Stimulated activated CD8-positive, alpha-beta memory T cell treated with anti-CD3 and anti-CD28 coated beads, Interleukin-12 subunit alpha, Interleukin-12 subunit beta, amount 100 ng/mL, for 24 hours (primary cell): Measurements from ENCODE around the gene UPF2.
A peak's percentile ranks its signal among the peaks of the same experiment; 100 is the strongest.
"Not testable (repeated sequence)": the region's sequence is repeated elsewhere in the genome, so short reads cannot be mapped to it uniquely, and the experiment has no call there.

Source experiments
- DNase-seq: peaks from one replicate; pipeline ENCODE4 v3.0.0-alpha.2; 2020; ENCODE audit errors: extremely low read depth

UPF2 gene

GRCh38 chr10:12036073-12036655 is 6.4 kb downstream of the UPF2 start:
- DNase-seq, result no peak

GRCh38 chr10:12031404-12031803 is 11.2 kb downstream of the UPF2 start:
- no peak for DNase-seq

- no peak for DNase-seq
Observed at GRCh38 chr10:12027539-12027938, 15.1 kb downstream of the UPF2 start.

GRCh38 chr10:12025591-12025990 is 17.0 kb downstream of the UPF2 start:
- no peak for DNase-seq

GRCh38 chr10:12022580-12023257 is 19.9 kb downstream of the UPF2 start:
- DNase-seq, result no peak

GRCh38 chr10:12020574-12020973 is 22.0 kb downstream of the UPF2 start:
- DNase-seq, result no peak

GRCh38 chr10:12019283-12019971 is 23.2 kb downstream of the UPF2 start:
- DNase-seq, result no peak

- no peak for DNase-seq
Observed at GRCh38 chr10:12018438-12019282, 23.9 kb downstream of the UPF2 start.

GRCh38 chr10:12013926-12014325 is 28.7 kb downstream of the UPF2 start:
- no peak for DNase-seq

- not testable (repeated sequence) for DNase-seq
Observed at GRCh38 chr10:12013391-12013790, 29.2 kb downstream of the UPF2 start.

GRCh38 chr10:12010353-12010752 is 32.3 kb downstream of the UPF2 start:
- DNase-seq, result no peak

GRCh38 chr10:12008842-12009241 is 33.8 kb downstream of the UPF2 start:
- DNase-seq, result not testable (repeated sequence)

- DNase-seq, result no peak
Observed at GRCh38 chr10:12006671-12007070, 35.9 kb downstream of the UPF2 start.

- DNase-seq, result no peak
Observed at GRCh38 chr10:11993834-11994468, 48.7 kb downstream of the UPF2 start.

GRCh38 chr10:11988924-11989323 is 53.7 kb downstream of the UPF2 start:
- DNase-seq, result no peak

GRCh38 chr10:11986593-11987216 is 55.9 kb downstream of the UPF2 start:
- DNase-seq, result peak; percentile 31

GRCh38 chr10:11982253-11982652 is 60.4 kb downstream of the UPF2 start:
- no peak for DNase-seq

- no peak for DNase-seq
Observed at GRCh38 chr10:11975795-11976194, 66.8 kb downstream of the UPF2 start.

GRCh38 chr10:11972523-11972922 is 70.1 kb downstream of the UPF2 start:
- DNase-seq, result not testable (repeated sequence)

GRCh38 chr10:11962176-11962575 is 80.4 kb downstream of the UPF2 start:
- no peak for DNase-seq

- no peak for DNase-seq
Observed at GRCh38 chr10:11961771-11962170, 80.8 kb downstream of the UPF2 start.
